ENCODE measurements around the gene MYL3.
A peak's percentile ranks its signal among the peaks of the same experiment; 100 is the strongest.

The MYL3 gene

GRCh38 chr3:46899151-46900006 is 36.1 kb upstream of the MYL3 start:
- DNase-seq (ENCODE audit: low spot score) = no peak

DNA sequence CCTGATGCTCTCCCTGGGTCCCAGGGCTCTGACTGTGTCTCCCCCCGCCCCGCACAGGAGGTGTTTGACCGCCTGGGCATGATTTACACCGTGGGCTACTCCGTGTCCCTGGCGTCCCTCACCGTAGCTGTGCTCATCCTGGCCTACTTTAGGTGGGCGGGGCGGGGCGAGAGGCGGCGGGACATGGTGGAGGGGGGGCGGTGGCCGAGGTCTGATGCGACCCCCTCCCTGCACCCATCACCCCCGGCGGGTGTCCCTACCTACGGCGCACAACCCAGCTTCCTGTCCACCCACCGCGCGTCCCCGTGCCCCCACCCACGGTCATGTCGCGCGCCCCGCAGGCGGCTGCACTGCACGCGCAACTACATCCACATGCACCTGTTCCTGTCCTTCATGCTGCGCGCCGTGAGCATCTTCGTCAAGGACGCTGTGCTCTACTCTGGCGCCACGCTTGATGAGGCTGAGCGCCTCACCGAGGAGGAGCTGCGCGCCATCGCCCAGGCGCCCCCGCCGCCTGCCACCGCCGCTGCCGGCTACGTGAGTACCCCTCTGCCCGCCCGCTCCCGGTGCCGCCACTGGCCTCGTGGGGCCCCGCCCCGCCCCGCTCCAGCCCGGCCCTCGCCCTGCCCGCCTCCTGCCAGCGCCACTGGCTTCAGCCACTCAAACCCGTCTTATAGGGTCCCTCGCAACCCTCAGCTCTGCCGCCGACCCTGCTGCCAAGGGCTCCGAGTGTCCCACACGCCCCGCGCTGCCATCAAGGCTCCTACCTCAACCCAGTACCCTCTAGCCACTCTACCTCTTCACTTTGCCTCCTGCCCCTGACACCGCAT is 35.3 kb upstream of the MYL3 start:
- no peak for DNase-seq (ENCODE audit: low spot score)

DNA sequence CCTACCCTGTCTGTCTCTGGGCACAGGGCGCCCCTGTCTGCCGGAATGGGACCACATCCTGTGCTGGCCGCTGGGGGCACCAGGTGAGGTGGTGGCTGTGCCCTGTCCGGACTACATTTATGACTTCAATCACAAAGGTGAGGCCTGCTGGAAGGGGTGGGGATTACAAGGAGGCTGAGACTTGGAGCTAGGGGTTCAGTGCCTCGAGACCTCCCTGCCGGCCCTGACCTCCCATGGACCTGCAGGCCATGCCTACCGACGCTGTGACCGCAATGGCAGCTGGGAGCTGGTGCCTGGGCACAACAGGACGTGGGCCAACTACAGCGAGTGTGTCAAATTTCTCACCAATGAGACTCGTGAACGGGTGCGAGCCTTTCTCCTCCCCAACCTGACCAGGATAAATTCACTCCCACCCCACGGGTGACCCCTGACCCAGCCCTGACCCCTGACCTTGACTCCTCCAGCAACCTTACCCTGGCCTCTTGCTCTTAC is 34.6 kb upstream of the MYL3 start:
- DNase-seq (ENCODE audit: low spot score) = no peak

GRCh38 chr3:46897031-46897430 is 33.8 kb upstream of the MYL3 start:
- no peak for DNase-seq (ENCODE audit: low spot score)

DNA sequence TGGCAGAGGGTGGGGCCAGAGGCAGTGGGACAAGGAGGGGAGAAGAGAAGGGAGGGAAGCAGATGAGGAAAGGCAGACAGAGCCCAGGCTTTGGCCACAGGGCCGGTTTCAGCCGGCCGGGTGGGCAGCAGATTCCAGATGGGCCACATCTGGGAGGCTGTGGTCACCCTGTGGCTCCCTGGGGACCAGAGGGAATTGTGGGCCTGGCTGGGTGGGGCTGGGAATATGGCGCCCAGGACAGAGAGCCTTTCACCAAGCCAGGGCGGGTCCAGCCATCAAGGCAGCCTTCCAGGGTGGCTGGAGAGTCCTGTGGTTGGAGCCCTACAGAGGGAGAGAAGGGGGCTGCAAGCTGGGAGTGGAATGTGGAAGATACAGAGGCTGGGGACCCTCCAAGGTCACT is 33.1 kb upstream of the MYL3 start:
- no peak for DNase-seq (ENCODE audit: low spot score)

DNA sequence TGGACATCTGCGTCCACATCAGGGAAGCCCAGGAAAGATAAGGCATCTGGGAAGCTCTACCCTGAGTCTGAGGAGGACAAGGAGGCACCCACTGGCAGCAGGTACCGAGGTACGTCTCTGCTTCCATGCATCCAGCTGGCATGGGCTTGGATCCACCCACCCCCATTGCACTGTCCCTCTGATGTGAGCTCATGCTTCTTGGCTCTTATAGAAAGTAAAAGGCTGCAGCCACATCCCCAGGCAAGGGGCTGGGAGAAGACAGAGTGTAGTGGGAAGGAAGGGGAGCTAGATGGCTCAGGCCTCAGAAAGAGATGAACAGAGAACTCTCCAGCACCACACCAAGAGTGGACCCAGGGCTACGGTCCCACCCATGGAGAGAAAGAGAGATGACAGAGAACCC is 32.5 kb upstream of the MYL3 start:
- no peak for DNase-seq (ENCODE audit: low spot score)

DNA sequence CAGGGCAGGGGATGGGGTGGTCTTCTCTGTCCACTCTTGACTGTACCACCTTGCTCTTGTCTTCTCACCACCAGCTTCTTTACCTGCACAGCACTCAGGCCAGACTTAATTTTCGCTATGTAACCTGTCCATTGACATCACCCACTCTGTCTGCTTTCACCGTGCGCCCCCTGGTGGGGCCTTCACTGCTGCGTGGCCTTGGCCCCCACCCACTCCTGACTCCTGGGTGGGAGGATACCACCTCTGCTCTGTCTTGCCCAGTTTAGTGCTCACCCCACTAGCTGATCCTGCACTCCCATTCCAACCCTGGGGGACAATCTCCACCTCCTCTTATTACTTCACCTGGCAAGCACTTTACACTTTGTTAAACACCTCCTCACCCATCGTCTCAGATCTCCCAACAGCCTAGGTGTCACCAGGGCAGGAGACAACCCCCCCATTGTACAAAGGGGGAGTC is 32.0 kb upstream of the MYL3 start:
- peak; percentile 54 for DNase-seq (ENCODE audit: low spot score)

GRCh38 chr3:46894256-46894655 is 31.0 kb upstream of the MYL3 start:
- DNase-seq (ENCODE audit: low spot score) = no peak

DNA sequence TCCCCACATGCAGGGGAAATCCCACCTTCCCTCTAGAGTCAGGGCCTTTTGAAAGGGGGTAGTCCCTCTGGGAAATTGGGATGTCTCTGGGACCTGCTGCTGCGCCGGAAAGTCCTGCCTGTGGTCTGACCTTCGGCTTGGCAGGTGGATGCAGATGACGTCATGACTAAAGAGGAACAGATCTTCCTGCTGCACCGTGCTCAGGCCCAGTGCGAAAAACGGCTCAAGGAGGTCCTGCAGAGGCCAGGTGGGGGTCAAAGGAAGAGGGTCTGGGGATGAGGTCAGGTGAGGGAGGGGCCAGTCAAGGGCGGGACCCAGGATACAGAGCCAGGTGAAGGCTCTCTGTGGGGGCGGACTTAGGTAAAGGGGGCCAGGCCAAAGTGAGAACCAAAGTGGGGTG is 30.5 kb upstream of the MYL3 start:
- DNase-seq (ENCODE audit: low spot score) = no peak

DNA sequence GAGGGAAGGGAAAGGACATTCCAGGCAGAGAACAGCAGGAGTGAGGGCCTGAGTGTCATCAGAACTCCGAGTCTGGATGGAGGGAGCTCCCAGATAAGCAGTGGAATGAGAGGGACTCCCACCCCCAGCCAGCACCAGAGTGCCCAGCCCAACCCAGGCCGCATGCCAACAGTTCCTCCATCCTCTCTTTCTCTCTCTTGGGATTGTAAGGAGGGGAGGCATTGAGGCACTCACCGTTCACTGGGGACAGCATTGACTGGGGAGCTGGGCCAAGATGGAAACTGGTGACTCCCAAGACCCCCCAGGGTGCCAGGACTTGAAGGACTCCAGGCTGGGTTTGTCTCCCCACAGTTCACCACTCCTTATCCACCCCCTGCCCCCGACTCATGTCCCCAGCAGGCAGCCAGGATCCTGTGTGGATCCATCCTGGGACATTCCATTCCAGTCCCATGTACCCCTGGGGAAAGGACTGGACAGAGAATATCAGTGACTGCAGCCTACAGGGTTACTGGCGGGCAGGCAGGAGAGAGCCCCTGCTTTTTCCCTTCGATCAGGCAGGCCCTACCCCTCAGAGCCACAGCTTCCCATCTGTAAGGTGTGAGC is 30.0 kb upstream of the MYL3 start:
- DNase-seq (ENCODE audit: low spot score) = no peak

DNA sequence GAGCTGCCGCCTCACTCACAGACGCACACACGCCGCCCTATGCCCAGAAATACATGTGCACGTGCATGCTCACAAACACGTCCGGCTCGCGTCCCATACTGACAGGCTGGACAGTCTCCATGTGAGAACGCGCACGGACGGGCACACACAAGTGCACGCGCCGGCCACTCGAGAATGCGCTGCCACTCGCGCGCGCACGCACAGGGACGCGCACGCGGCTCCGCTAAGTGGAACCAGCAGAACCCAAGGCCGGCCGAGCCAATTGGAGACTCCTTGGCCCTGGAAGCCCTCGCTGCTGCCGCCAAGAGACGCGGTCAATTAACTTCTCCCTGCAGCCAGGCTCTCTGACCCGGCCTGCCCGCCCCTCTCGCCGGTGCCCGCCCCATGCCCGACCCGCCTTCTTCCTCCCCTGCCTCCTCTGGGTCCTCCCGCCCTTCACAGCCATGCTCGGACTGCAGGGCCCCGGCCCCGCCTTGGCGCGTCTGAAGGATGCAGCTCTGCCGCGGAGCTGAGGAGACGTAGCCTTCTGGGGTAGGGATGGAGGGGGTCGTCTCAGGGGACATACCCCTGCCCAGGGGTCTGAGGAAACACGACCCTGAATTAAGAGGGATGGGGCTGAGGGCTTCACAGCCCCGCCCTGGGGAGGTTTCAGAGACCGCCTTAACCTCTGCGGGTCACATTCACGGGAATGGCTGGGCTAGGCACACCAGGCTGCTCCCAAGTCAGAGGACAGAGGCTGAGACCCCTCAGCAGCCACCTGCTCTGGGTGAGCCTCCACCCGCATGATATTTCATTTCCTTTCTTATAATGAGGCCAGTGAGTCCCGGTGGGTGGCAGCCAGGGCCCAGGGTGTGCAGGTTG is 29.3 kb upstream of the MYL3 start:
- peak; percentile 24 for DNase-seq (ENCODE audit: low spot score)

GRCh38 chr3:46891132-46891531 is 27.9 kb upstream of the MYL3 start:
- no peak for DNase-seq (ENCODE audit: low spot score)

GRCh38 chr3:46890132-46890531 is 26.9 kb upstream of the MYL3 start:
- DNase-seq (ENCODE audit: low spot score) = no peak

- DNase-seq (ENCODE audit: low spot score) = no peak
Measured at GRCh38 chr3:46889381-46890110, 26.3 kb upstream of the MYL3 start.

DNA sequence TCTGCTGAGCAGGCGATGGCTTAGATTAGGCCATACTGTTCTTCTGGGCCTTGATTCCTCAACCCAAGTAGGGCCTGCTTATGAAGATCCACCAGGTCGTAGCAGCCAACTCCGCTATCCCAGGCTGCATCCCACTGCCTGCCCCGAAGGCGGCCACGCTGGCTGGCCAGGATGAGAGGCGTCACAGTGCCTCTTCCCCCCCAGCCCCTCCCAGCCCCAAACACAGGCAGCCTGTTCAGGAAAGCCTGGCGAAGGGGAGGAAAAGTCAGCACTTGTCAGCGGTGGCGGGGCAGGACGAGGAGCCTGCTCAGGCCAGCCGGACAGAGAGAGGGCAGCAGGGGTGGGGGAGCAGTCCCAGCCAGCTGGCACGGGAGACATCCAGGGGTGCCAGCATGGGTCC is 25.5 kb upstream of the MYL3 start:
- DNase-seq (ENCODE audit: low spot score) = no peak

DNA sequence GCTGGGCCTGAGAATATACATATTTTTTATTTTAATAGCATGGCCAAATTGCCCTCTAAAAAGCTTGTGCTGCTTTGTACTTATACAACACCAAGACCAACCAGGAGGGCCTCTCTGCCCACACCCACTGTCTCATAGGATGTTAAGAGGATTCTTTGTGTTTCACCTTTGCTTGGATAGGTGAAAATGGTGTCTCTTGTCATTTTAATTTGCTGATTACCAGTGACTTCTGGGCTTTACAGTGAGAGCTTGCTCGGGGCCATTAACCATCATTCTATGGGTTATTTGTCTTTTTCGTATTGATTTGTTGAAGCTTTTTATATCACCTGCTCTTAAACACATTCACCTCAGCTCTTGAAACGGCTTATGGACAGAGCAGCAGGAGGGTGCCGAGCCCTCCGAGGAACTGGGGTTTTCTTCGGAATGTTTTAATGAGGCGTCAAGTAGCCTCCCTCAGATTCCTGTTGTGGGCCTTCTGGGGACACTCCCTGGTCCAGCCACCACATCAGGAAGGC is 24.8 kb upstream of the MYL3 start:
- no peak for DNase-seq (ENCODE audit: low spot score)

GRCh38 chr3:46885612-46886011 is 22.4 kb upstream of the MYL3 start:
- no peak for DNase-seq (ENCODE audit: low spot score)

DNA sequence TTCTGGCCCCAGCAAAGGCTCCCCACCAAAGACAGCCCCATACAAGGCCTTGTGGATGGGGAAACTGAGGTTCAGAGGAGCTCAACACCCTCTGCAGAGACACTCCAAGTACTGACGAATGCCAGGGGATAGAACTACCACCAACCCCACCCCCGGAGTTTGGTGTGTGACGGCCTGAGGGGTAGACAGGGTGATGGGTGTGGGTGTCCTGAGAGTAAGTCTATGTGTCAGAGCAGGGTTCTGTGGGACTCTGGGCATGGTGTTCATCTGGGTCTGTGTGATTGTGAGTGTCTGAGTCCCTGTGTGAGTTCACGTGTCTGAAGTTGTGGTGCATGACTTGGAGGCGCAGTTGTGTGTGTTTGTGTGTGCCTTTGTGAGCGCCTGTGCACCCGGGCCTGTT is 21.7 kb upstream of the MYL3 start:
- DNase-seq (ENCODE audit: low spot score) = no peak

GRCh38 chr3:46884427-46884826 is 21.2 kb upstream of the MYL3 start:
- no peak for DNase-seq (ENCODE audit: low spot score)

- DNase-seq (ENCODE audit: low spot score) = no peak
Measured at GRCh38 chr3:46883830-46884185, 20.6 kb upstream of the MYL3 start.
